CD4-positive, alpha-beta memory T cell (primary cell): ENCODE results near the gene GDPGP1. TPM values are rescaled to one million over a fixed set of nuclear protein-coding genes. Genes with fewer than 3 reads are reported as not detected.
"Not testable (repeated sequence)": the region's sequence is repeated elsewhere in the genome, so short reads cannot be mapped to it uniquely, and the experiment has no call there.

Source experiments
- CTCF ChIA-PET: fragments of 350-600 bp; sonication (Branson Sonifier 250); formaldehyde crosslinking; loops from one replicate; lab custom pipeline; 2021; ENCODE audit warnings: inconsistent platforms; ENCODE audit not compliant: partially characterized antibody; lab: Charles Lee
- POLR2A ChIA-PET: fragments of 350-600 bp; sonication (Branson Sonifier 250); formaldehyde crosslinking; loops from one replicate; lab custom pipeline; 2021; ENCODE audit not compliant: partially characterized antibody; lab: Charles Lee
- DNase-seq, 5 donors: peaks; one replicate each; pipeline versions ENCODE4 v3.0.0 to v3.0.0-alpha.2; 2020 to 2022; ENCODE audit warnings: mixed read lengths in 1 of 5
- H3K27ac ChIP-seq: one replicate; pipeline ENCODE4 v1.7.0; 2013; ENCODE audit warnings: low read depth, low read length
- H3K27me3 ChIP-seq: 2 replicates; pipeline ENCODE4 v1.7.0; 2013; ENCODE audit warnings: mild to moderate bottlenecking, low read length, moderate library complexity; ENCODE audit not compliant: insufficient read depth
- H3K36me3 ChIP-seq: 2 replicates; pipeline ENCODE4 v1.7.0; 2013; ENCODE audit warnings: mild to moderate bottlenecking, low read length, moderate library complexity; ENCODE audit not compliant: insufficient read depth
- H3K4me1 ChIP-seq: 2 replicates; pipeline ENCODE4 v1.7.0; 2013; ENCODE audit warnings: mild to moderate bottlenecking, low read length, moderate library complexity; ENCODE audit not compliant: insufficient read depth
- H3K4me3 ChIP-seq, 2 donors: one replicate each; pipeline ENCODE4 v1.7.0; 2013; ENCODE audit warnings: low read length in 2 of 2, mild to moderate bottlenecking in 1 of 2
- H3K9me3 ChIP-seq, 2 donors: one replicate each; pipeline ENCODE4 v1.7.0; 2013; ENCODE audit warnings: low read length in 2 of 2, control low read depth in 1 of 2; ENCODE audit not compliant: control insufficient read depth in 1 of 2
- H3K27ac Mint-ChIP-seq, 7 donors: one replicate each; pipeline ENCODE4 v1.8.0; 2020 to 2021; ENCODE audit warnings: mixed read lengths in 7 of 7, mild to moderate bottlenecking in 6 of 7, inconsistent platforms in 3 of 7, moderate library complexity in 3 of 7
- H3K27me3 Mint-ChIP-seq, 2 donors: one replicate each; pipeline ENCODE4 v1.8.0; 2020 to 2021; ENCODE audit warnings: mixed read lengths in 2 of 2
- H3K36me3 Mint-ChIP-seq, 2 donors: one replicate each; pipeline ENCODE4 v1.8.0; 2020 to 2021; ENCODE audit warnings: mixed read lengths in 2 of 2, inconsistent platforms in 1 of 2, mild to moderate bottlenecking in 1 of 2
- H3K4me1 Mint-ChIP-seq, 4 donors: one replicate each; pipeline ENCODE4 v1.8.0; 2020 to 2021; ENCODE audit warnings: mixed read lengths in 4 of 4, mild to moderate bottlenecking in 1 of 4
- H3K4me3 Mint-ChIP-seq, 8 donors: one replicate each; pipeline ENCODE4 v1.8.0; 2020 to 2021; ENCODE audit warnings: mixed read lengths in 8 of 8, mild to moderate bottlenecking in 7 of 8, moderate library complexity in 6 of 8, inconsistent platforms in 3 of 8
- H3K9me3 Mint-ChIP-seq, 8 donors: one replicate each; pipeline ENCODE4 v1.8.0; 2020 to 2021; ENCODE audit warnings: mixed read lengths in 8 of 8, mild to moderate bottlenecking in 5 of 8, inconsistent platforms in 3 of 8, moderate library complexity in 1 of 8
- intact Hi-C: fragments of 100-400 bp; cut with micrococcal nuclease; formaldehyde crosslinking; loops from one replicate; pipeline ENCODE4 v1.15.1; 2023
- polyA plus RNA-seq, 2 donors: library from polyadenylated mRNA; unstranded; fragments of 300-500 nt; fragmentation: Illumina TruSeq; gene quantifications; one replicate each; pipeline ENCODE4 v1.2.3, GENCODE V29; 2021
- total RNA-seq, 2 experiments: library from RNA; stranded (reverse); gene quantifications; one replicate each; pipeline ENCODE4 v1.2.3, GENCODE V29; 2021

The GDPGP1 gene
- total and polyA plus RNA-seq, 4 experiments from 2014 or later, result 0.58 to 15.0 (median 6.0) TPM

DNA sequence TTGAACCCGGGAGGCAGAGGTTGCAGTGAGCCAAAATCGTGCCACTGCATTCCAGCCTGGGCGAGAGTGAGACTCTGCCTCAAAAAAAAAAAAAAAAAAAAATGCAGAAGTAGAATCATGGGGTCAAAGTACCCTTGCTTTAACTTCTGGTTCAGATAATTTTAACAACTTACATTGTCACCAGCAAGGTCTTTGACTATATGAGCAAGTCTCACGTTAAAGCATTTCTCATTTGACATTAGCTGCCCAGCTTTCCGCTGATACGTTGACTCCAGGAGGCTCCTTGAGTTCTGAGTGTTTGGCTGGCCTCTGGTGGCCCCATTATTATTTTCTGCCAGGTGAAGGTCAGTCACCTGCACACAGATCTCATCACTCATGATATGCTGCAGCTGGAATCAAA lies 47.6 kb downstream of the GDPGP1 start:
- H3K9me3 Mint-ChIP-seq, H3K27ac Mint-ChIP-seq, H3K27ac ChIP-seq, H3K9me3 ChIP-seq, intact Hi-C loops, H3K4me3 ChIP-seq, H3K36me3 Mint-ChIP-seq, DNase-seq, H3K4me1 Mint-ChIP-seq, H3K27me3 ChIP-seq, H3K36me3 ChIP-seq, H3K27me3 Mint-ChIP-seq, H3K4me3 Mint-ChIP-seq, H3K4me1 ChIP-seq: not testable (repeated sequence)
- CTCF ChIA-PET, result interaction anchor here (0.7 kb wide), 1 partner anchor 170 kb away, joined by 3 read pairs; no protein-coding TSS in a partner anchor
- POLR2A ChIA-PET, result interaction anchor here (0.7 to 1.0 kb wide), 2 partner anchors 47 to 48 kb away, joined by 3 to 4 read pairs; partner anchors contain the start of gene CIB1

DNA sequence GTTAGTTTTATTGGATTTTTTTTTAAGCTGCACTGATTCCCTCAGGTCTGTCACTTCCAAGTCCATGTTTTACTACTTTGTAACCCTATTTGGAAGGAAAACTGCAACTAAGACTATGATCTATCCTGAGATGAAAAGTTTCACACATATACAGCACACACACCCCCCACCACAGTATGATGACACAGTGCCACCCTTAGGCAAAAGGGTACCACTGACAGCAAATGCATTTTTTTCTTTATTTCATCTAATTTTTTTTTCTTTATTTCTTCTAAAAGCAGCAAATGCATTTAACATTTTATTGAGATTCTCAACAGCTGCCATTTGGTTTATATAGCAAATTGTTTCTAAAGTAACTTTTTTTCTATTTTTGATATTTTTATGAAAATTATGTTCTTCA lies 52.7 kb downstream of the GDPGP1 start:
- POLR2A ChIA-PET, result no interaction called here
- no peaks in the 10 kb centered on the region for H3K36me3 Mint-ChIP-seq
- peak; percentile 44 to 60 (median 52) for DNase-seq
- H3K27ac Mint-ChIP-seq, result no peak overlapping the region
- no peak overlapping the region for H3K4me3 ChIP-seq
- intact Hi-C loops, result loop anchor here (1.0 kb wide), 2 partner anchors 20 to 143 kb away; no protein-coding TSS in a partner anchor
- H3K4me1 Mint-ChIP-seq, result peaks cover 0 to 2% (median under 1%) of the 10 kb centered on the region in 4 donors
- no peaks in the 10 kb centered on the region for H3K9me3 Mint-ChIP-seq
- no peak overlapping the region for H3K27ac ChIP-seq
- H3K27me3 ChIP-seq, result no peaks in the 10 kb centered on the region
- H3K9me3 ChIP-seq, result no peaks in the 10 kb centered on the region
- no peaks in the 10 kb centered on the region for H3K36me3 ChIP-seq
- CTCF ChIA-PET, result interaction anchor here (0.7 to 2.8 kb wide), 16 partner anchors 10 to 389 kb away, joined by 3 to 7 read pairs (median 4); partner anchors contain the start of genes CIB1 and GDPGP1
- H3K4me1 ChIP-seq, result no peaks in the 10 kb centered on the region
- no peaks in the 10 kb centered on the region for H3K27me3 Mint-ChIP-seq
- H3K4me3 Mint-ChIP-seq, result no peak overlapping the region

- POLR2A ChIA-PET, result no interaction called here
- H3K27ac Mint-ChIP-seq, result no peak overlapping the region
- Histone ChIP-seq H3K4me3 (no peak overlapping the region), H3K9me3 (no peaks in the 10 kb centered on the region), H3K36me3 (no peaks in the 10 kb centered on the region), H3K27ac (no peak overlapping the region), H3K27me3 (no peaks in the 10 kb centered on the region), H3K4me1 (no peaks in the 10 kb centered on the region)
- H3K4me3 Mint-ChIP-seq, result no peak overlapping the region
- no peaks in the 10 kb centered on the region for H3K9me3 Mint-ChIP-seq
- H3K36me3 Mint-ChIP-seq, result no peaks in the 10 kb centered on the region
- DNase-seq, result no peak
- CTCF ChIA-PET, result interaction anchor here (0.7 to 2.8 kb wide), 14 partner anchors 9 to 150 kb away, joined by 3 to 7 read pairs (median 3); partner anchors contain the start of genes CIB1 and GDPGP1
- intact Hi-C loops, result no loop called here
- H3K4me1 Mint-ChIP-seq, result peaks cover 0 to 2% (median under 1%) of the 10 kb centered on the region in 4 donors
- H3K27me3 Mint-ChIP-seq, result no peaks in the 10 kb centered on the region
These were observed 53.1 kb downstream of the GDPGP1 start for GRCh38 chr15:90287101-90287500.

- Histone ChIP-seq H3K27ac (no peak overlapping the region), H3K36me3 (no peaks in the 10 kb centered on the region), H3K27me3 (no peaks in the 10 kb centered on the region), H3K9me3 (no peaks in the 10 kb centered on the region), H3K4me3 (no peak overlapping the region), H3K4me1 (no peaks in the 10 kb centered on the region)
- Mint-ChIP-seq H3K9me3 (no peaks in the 10 kb centered on the region), H3K4me3 (no peak overlapping the region), H3K27ac (no peak overlapping the region), H3K4me1 (peaks cover 0 to 2% (median under 1%) of the 10 kb centered on the region in 4 donors), H3K36me3 (no peaks in the 10 kb centered on the region), H3K27me3 (no peaks in the 10 kb centered on the region)
- POLR2A ChIA-PET, result no interaction called here
- intact Hi-C loops, result no loop called here
- CTCF ChIA-PET, result interaction anchor here (0.6 to 2.8 kb wide), 5 partner anchors 13 to 166 kb away, joined by 3 to 7 read pairs (median 4); partner anchors contain the start of genes CIB1 and GDPGP1
- no peak for DNase-seq
These were observed 53.9 kb downstream of the GDPGP1 start for GRCh38 chr15:90287946-90288345.

- CTCF ChIA-PET, result interaction anchor here (1.4 to 2.6 kb wide), 7 partner anchors 10 to 140 kb away, joined by 4 to 29 read pairs (median 11); no protein-coding TSS in a partner anchor
- no peak overlapping the region for H3K4me3 Mint-ChIP-seq
- no peaks in the 10 kb centered on the region for H3K36me3 Mint-ChIP-seq
- H3K36me3 ChIP-seq, result no peaks in the 10 kb centered on the region
- H3K27me3 Mint-ChIP-seq, result no peaks in the 10 kb centered on the region
- H3K27ac ChIP-seq, result no peak overlapping the region
- H3K4me3 ChIP-seq, result no peak overlapping the region
- H3K9me3 ChIP-seq, result no peaks in the 10 kb centered on the region
- peak overlapping the region in 1 of 7 donors; percentile 22 for H3K27ac Mint-ChIP-seq
- intact Hi-C loops, result no loop called here
- H3K9me3 Mint-ChIP-seq, result no peaks in the 10 kb centered on the region
- peaks cover 4% of the 10 kb centered on the region for H3K4me1 ChIP-seq
- no peak for DNase-seq
- H3K4me1 Mint-ChIP-seq, result peaks cover 3 to 7% (median 6%) of the 10 kb centered on the region in 4 donors
- H3K27me3 ChIP-seq, result no peaks in the 10 kb centered on the region
- POLR2A ChIA-PET, result no interaction called here
These were observed 57.8 kb downstream of the GDPGP1 start for GRCh38 chr15:90291679-90292356.

GRCh38 chr15:90293040-90293810 lies 59.2 kb downstream of the GDPGP1 start:
- H3K9me3 ChIP-seq, H3K36me3 Mint-ChIP-seq, H3K27me3 ChIP-seq, H3K36me3 ChIP-seq, H3K27me3 Mint-ChIP-seq, H3K4me1 ChIP-seq, H3K4me3 ChIP-seq, H3K9me3 Mint-ChIP-seq, H3K4me1 Mint-ChIP-seq, H3K27ac ChIP-seq: not testable (repeated sequence)
- intact Hi-C loops, result loop anchor here (1.0 kb wide), 1 partner anchor 189 kb away; no protein-coding TSS in a partner anchor
- ChIA-PET POLR2A (interaction anchor here (1.0 to 1.5 kb wide), 2 partner anchors 27 to 189 kb away, joined by 3 to 4 read pairs; no protein-coding TSS in a partner anchor), CTCF (interaction anchor here (0.6 to 2.6 kb wide), 25 partner anchors 9 to 1089 kb away, joined by 3 to 29 read pairs (median 4); partner anchors contain the start of gene ZNF774)
- DNase-seq, result peak; percentile 55 to 71 (median 61)
- Mint-ChIP-seq H3K4me3 (peak overlapping the region in 3 of 8 donors; percentile 17 to 59 (median 46)), H3K27ac (peak overlapping the region in 1 of 7 donors; percentile 32)

GRCh38 chr15:90294159-90294558 lies 60.1 kb downstream of the GDPGP1 start:
- Histone ChIP-seq H3K27ac (no peak overlapping the region), H3K9me3 (no peaks in the 10 kb centered on the region), H3K4me1 (peaks cover 4% of the 10 kb centered on the region), H3K27me3 (no peaks in the 10 kb centered on the region), H3K4me3 (no peak overlapping the region), H3K36me3 (no peaks in the 10 kb centered on the region)
- H3K27ac Mint-ChIP-seq, result peak overlapping the region in 1 of 7 donors; percentile 47
- no peak for DNase-seq
- ChIA-PET POLR2A (no interaction called here), CTCF (interaction anchor here (0.8 to 2.6 kb wide), 15 partner anchors 8 to 592 kb away, joined by 3 to 29 read pairs (median 4); no protein-coding TSS in a partner anchor)
- H3K27me3 Mint-ChIP-seq, result no peaks in the 10 kb centered on the region
- H3K9me3 Mint-ChIP-seq, result no peaks in the 10 kb centered on the region
- H3K36me3 Mint-ChIP-seq, result no peaks in the 10 kb centered on the region
- no peak overlapping the region for H3K4me3 Mint-ChIP-seq
- peaks cover 3 to 7% (median 7%) of the 10 kb centered on the region in 4 donors for H3K4me1 Mint-ChIP-seq
- intact Hi-C loops, result no loop called here
